Gastrocnemius medialis (tissue), 4 donors: ENCODE data around the gene LRG1.

Experiments
- POLR2A ChIP-seq, 2 donors: fragments of 450-650 bp; IDR thresholded peaks; one replicate each; pipeline ENCODE4 v1.6.1; 2017; ENCODE audit warnings: antibody characterized with exemption in 2 of 2, mild to moderate bottlenecking in 2 of 2, moderate library complexity in 2 of 2
- TF ChIP-seq, protein P1 (sequence below), 5 experiments: fragments of 450-650 bp in 3 of 5; fragments of 200-600 bp in 2 of 5; sonication (generic) in 2 of 5; IDR thresholded peaks in 4 of 5; conservative IDR thresholded peaks in 1 of 5; 1 replicate in 4 of 5; 2 replicates in 1 of 5; pipeline ENCODE4 v1.5.1; 2016 to 2019; ENCODE audit warnings: antibody characterized with exemption in 5 of 5, mild to moderate bottlenecking in 3 of 5, moderate library complexity in 3 of 5

DNA sequence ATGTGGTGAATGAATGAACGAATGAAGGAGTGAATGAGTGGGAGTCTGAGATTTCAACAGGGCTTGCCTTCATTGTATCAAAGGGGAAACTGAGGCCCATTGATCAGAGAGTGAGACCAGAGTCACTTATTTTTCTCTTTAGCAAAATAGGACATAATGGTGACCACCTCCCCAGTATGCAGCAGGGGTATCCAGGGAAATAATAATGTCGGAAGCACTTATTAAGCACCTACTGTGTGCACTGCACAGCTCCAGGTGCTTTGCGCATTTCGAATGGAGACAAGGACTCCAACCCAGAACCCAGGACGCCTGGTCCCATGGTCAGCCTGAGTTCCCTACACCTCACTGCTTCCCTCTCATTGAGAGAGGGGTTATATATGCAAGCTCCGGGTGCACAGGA, 46.4 kb upstream of the LRG1 start:
- TF ChIP-seq, protein P1, sequence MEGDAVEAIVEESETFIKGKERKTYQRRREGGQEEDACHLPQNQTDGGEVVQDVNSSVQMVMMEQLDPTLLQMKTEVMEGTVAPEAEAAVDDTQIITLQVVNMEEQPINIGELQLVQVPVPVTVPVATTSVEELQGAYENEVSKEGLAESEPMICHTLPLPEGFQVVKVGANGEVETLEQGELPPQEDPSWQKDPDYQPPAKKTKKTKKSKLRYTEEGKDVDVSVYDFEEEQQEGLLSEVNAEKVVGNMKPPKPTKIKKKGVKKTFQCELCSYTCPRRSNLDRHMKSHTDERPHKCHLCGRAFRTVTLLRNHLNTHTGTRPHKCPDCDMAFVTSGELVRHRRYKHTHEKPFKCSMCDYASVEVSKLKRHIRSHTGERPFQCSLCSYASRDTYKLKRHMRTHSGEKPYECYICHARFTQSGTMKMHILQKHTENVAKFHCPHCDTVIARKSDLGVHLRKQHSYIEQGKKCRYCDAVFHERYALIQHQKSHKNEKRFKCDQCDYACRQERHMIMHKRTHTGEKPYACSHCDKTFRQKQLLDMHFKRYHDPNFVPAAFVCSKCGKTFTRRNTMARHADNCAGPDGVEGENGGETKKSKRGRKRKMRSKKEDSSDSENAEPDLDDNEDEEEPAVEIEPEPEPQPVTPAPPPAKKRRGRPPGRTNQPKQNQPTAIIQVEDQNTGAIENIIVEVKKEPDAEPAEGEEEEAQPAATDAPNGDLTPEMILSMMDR (IDR thresholded peaks at IDR 0.05 in 4 of 5, conservative IDR thresholded peaks at IDR 0.05 in 1 of 5), result no peak
- no peak for TF ChIP-seq POLR2A (IDR thresholded peaks at IDR 0.05)
